ENCODE data around the gene RASSF4.

DNA sequence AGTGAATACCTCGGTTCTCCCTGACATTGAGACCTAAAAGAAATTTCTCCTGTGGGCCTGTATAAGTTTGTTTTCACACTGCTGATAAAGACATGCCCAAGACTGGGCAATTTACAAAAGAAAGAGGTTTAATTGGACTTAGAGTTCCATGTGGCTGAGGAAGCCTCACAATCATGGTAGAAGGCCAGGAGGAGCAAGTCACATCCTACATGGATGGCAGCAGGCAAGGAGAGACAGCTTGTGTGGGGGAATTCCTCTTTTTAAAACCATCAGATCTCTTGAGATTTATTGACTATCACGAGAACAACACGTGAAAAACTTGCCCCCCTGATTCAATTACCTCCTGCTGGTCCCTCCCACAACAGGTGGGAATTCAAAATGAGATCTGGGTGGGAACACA is 41.8 kb upstream of the RASSF4 start:
- TF ChIP-seq, protein P1, sequence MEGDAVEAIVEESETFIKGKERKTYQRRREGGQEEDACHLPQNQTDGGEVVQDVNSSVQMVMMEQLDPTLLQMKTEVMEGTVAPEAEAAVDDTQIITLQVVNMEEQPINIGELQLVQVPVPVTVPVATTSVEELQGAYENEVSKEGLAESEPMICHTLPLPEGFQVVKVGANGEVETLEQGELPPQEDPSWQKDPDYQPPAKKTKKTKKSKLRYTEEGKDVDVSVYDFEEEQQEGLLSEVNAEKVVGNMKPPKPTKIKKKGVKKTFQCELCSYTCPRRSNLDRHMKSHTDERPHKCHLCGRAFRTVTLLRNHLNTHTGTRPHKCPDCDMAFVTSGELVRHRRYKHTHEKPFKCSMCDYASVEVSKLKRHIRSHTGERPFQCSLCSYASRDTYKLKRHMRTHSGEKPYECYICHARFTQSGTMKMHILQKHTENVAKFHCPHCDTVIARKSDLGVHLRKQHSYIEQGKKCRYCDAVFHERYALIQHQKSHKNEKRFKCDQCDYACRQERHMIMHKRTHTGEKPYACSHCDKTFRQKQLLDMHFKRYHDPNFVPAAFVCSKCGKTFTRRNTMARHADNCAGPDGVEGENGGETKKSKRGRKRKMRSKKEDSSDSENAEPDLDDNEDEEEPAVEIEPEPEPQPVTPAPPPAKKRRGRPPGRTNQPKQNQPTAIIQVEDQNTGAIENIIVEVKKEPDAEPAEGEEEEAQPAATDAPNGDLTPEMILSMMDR (tag by site-specific recombination; IDR thresholded peaks at IDR 0.05), result no peak
- TF ChIP-seq ZNF843 (tag by site-specific recombination; IDR thresholded peaks at IDR 0.05) (no peak), HOXA7 (CRISPR knock-in tag; IDR thresholded peaks at IDR 0.05; ENCODE audit: borderline replicate concordance) (no peak), ZNF121 (tag by site-specific recombination; IDR thresholded peaks at IDR 0.05) (no peak), ZBTB7A (tag by site-specific recombination; IDR thresholded peaks at IDR 0.05; ENCODE audit: low read depth) (no peak), OVOL3 (tag by site-specific recombination; IDR thresholded peaks at IDR 0.05) (no peak), ZNF501 (tag by site-specific recombination; IDR thresholded peaks at IDR 0.05) (no peak)
- TF ChIP-seq, protein P2, sequence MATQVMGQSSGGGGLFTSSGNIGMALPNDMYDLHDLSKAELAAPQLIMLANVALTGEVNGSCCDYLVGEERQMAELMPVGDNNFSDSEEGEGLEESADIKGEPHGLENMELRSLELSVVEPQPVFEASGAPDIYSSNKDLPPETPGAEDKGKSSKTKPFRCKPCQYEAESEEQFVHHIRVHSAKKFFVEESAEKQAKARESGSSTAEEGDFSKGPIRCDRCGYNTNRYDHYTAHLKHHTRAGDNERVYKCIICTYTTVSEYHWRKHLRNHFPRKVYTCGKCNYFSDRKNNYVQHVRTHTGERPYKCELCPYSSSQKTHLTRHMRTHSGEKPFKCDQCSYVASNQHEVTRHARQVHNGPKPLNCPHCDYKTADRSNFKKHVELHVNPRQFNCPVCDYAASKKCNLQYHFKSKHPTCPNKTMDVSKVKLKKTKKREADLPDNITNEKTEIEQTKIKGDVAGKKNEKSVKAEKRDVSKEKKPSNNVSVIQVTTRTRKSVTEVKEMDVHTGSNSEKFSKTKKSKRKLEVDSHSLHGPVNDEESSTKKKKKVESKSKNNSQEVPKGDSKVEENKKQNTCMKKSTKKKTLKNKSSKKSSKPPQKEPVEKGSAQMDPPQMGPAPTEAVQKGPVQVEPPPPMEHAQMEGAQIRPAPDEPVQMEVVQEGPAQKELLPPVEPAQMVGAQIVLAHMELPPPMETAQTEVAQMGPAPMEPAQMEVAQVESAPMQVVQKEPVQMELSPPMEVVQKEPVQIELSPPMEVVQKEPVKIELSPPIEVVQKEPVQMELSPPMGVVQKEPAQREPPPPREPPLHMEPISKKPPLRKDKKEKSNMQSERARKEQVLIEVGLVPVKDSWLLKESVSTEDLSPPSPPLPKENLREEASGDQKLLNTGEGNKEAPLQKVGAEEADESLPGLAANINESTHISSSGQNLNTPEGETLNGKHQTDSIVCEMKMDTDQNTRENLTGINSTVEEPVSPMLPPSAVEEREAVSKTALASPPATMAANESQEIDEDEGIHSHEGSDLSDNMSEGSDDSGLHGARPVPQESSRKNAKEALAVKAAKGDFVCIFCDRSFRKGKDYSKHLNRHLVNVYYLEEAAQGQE (tag by site-specific recombination; IDR thresholded peaks at IDR 0.05), result no peak
